ENCODE measurements around the gene SAMM50. TPM values are rescaled to one million over a fixed set of nuclear protein-coding genes. Genes with fewer than 3 reads are reported as not detected.

SAMM50 gene
- total RNA-seq, 1 experiment from 2014 or later: 47.6 TPM

DNA sequence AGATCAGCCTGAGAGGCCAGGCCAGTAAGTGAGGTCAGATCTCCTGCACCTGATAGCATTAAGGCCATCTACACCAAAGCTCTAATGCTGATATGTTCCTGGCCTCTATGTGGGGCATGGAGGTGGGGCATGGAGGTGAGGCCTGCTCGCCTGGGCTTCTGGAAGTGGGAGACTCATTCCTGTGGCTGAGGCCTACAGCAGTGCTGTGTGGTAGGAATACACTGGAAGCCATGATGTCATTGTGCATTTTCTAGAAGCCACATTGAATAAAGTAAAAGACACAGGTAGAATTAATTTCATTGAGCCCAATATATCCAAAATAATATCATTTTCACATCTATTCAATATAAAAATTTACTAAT, 28.9 kb upstream of the SAMM50 start:
- H3K4me3 ChIP-seq (ENCODE audit: insufficient read depth, low read depth, low read length): no peak overlapping the region

DNA sequence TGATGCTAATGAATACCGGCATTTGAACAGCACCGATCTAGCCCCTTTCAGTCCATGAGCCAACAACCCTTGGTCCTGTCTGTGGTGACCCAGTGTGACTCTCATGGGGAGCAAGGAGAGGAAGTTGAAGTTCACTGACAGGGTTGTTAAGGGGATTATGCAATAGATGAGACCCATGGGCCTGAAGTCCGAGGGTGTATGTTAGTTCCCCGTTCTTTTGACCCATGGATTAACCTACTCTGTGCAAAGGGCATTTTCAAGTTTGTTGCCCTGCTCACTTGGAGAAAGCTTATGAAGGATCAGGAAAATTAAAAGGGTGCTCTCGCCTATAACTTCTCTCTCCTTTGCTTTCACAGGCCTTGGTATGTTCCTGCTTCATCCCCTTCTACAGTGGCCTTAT, 26.8 kb upstream of the SAMM50 start:
- peaks cover 23% of the 10 kb centered on the region for H3K36me3 ChIP-seq (replicated peaks; ENCODE audit: control insufficient read depth, insufficient read depth, low read length)
- H3K27me3 ChIP-seq (ENCODE audit: control insufficient read depth, insufficient read depth, low read length): no peaks in the 10 kb centered on the region
- H3K4me3 ChIP-seq (ENCODE audit: insufficient read depth, low read depth, low read length): no peak overlapping the region
- DNase-seq: no peak

More for the DNA sequence above, 28.9 kb upstream of the SAMM50 start:
- peaks cover 10% of the 10 kb centered on the region for H3K36me3 ChIP-seq (replicated peaks; ENCODE audit: control insufficient read depth, insufficient read depth, low read length)
- DNase-seq: no peak
- no peaks in the 10 kb centered on the region for H3K27me3 ChIP-seq (ENCODE audit: control insufficient read depth, insufficient read depth, low read length)

DNA sequence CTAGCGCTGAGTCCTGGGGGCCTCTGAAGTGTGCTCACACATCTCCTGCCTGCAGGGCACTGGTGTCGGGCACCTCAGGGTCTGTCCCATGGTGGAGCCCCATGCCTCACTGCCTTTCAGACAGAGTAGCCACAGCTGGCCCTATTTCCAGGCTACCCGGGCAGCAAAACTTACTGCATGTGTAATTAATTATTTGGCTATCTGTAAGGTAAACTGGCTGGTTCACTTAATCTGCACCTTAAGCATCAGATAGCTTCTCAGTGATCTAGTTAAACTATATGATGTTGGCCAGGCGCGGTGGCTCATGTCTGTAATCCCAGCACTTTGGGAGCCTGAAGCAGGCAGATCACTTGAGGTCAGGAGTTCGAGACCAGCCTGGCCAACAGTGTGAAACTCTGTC, 26.3 kb upstream of the SAMM50 start:
- DNase-seq: no peak
- H3K27me3 ChIP-seq (ENCODE audit: control insufficient read depth, insufficient read depth, low read length): no peaks in the 10 kb centered on the region
- H3K4me3 ChIP-seq (ENCODE audit: insufficient read depth, low read depth, low read length): no peak overlapping the region
- H3K36me3 ChIP-seq (replicated peaks; ENCODE audit: control insufficient read depth, insufficient read depth, low read length): peaks cover 23% of the 10 kb centered on the region

DNA sequence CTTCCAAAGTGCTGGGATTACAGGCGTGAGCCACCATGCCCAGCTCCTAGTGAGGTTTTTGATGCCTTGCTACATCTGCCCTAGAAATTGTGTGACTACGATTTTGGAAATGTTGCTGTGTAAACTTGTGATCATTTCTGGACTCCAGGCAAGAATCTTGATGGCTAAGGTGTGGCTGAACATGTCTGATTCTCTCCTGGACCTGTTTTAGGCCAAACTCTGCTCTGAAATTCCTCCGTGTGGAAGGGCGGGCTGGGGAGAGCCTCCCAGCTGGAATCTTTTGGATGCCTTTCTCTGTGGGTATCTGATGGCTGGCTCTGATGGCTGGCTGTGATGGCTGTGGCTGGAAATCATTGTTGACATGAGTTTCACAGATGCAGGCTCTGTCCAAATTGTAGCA, 23.5 kb upstream of the SAMM50 start:
- no peak for DNase-seq
- peaks cover 27% of the 10 kb centered on the region for H3K36me3 ChIP-seq (replicated peaks; ENCODE audit: control insufficient read depth, insufficient read depth, low read length)
- no peaks in the 10 kb centered on the region for H3K27me3 ChIP-seq (ENCODE audit: control insufficient read depth, insufficient read depth, low read length)
- H3K4me3 ChIP-seq (ENCODE audit: insufficient read depth, low read depth, low read length): no peak overlapping the region

DNA sequence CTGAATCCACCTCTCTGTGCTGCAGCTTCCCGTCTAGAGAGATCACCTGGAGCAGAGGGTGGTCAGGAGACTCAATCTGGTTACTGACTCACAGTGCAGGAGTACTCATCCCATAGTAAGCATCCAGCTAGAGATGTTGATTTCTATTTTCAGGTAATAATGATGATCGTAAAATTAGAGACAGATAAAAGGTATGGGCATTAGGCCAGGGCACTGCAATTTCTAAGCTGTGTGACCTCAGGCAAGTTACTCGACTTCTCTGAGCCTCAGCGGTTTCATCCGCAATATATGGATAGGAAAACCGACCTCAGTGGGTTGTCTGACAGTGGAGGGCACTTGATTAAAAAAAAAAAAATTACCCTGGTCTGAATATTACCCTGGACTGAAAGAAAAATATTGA, 13.8 kb upstream of the SAMM50 start:
- H3K36me3 ChIP-seq (replicated peaks; ENCODE audit: control insufficient read depth, insufficient read depth, low read length): peaks cover 36% of the 10 kb centered on the region
- H3K27me3 ChIP-seq (ENCODE audit: control insufficient read depth, insufficient read depth, low read length): no peaks in the 10 kb centered on the region
- no peak overlapping the region for H3K4me3 ChIP-seq (ENCODE audit: insufficient read depth, low read depth, low read length)
- DNase-seq: no peak

DNA sequence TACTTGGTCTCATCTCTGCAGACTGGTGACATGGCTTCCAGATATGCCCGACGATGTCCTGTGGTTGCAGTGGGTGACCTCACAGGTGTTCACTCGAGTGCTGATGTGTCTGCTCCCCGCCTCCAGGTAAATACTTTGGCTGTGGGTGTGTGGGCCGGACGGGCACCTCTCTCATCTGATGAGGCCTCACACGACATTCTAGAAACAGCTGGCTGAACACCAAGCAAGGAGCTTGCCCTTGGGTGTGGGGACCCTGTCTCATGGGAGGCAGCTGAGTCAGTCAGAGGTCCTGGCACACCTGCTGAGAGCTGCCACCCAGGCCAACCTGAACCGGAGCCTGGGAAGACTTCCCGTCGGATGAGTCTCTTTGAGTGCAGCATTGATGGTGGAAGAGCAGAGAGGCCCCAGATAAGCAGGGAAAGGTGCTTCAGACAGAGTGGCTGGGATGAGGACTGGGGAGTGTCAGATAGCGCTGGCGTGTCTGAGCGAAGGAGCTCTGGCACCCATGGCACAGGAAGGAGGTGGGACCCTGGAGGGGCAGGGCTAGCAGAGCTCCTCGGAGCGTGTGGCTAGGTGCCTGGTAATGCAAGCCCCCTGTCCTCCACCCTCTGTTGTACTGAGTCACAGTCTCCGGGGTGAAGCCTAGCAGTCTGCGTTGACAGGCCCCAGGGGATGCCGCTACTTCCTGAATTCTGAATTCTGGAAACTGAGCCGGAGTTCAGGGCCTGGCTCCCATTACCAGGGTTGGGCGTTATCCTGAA, 10.4 kb upstream of the SAMM50 start:
- peaks cover 19% of the 10 kb centered on the region for H3K36me3 ChIP-seq (replicated peaks; ENCODE audit: control insufficient read depth, insufficient read depth, low read length)
- no peak for DNase-seq
- no peak overlapping the region for H3K4me3 ChIP-seq (ENCODE audit: insufficient read depth, low read depth, low read length)
- H3K27me3 ChIP-seq (ENCODE audit: control insufficient read depth, insufficient read depth, low read length): no peaks in the 10 kb centered on the region

DNA sequence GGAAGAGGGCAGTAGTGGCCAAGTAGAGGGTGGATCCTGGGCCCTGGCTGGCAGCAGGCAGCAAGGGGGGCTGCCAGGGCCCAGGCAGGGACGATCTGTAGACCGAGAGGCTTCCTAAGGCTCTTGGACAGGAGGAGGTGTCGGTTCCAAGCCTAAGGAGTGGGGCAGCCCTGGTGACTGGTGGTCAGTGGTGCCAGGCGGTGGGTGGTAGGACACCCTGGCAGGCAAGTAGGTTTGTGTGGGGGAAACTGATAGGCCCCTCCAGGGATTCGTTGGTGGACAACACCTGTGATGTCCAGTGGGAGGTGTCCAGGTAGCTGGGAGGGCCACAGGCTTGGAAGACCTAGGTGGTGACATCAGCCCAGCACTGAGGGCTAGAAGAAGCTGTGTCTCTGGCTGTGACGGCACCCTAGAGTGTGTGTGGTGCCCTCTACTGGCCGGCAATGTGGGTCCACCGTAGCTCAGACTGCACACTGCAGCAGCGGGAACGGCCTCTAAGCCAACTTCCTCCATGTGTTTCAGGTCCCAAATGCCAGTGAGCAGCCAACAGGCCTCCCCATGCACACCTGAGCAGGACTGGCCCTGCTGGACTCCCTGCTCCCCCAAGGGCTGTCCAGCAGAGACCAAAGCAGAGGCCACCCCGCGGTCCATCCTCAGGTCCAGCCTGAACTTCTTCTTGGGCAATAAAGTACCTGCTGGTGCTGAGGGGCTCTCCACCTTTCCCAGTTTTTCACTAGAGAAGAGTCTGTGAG, 9.4 kb upstream of the SAMM50 start:
- peaks cover 14% of the 10 kb centered on the region for H3K36me3 ChIP-seq (replicated peaks; ENCODE audit: control insufficient read depth, insufficient read depth, low read length)
- H3K4me3 ChIP-seq (ENCODE audit: insufficient read depth, low read depth, low read length): no peak overlapping the region
- DNase-seq: peak; percentile 89
- H3K27me3 ChIP-seq (ENCODE audit: control insufficient read depth, insufficient read depth, low read length): no peaks in the 10 kb centered on the region

DNA sequence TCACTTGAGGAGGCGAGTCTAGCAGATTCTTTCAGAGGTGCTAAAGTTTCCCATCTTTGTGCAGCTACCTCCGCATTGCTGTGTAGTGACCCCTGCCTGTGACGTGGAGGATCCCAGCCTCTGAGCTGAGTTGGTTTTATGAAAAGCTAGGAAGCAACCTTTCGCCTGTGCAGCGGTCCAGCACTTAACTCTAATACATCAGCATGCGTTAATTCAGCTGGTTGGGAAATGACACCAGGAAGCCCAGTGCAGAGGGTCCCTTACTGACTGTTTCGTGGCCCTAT, 8.9 kb upstream of the SAMM50 start:
- Histone ChIP-seq H3K4me3 (ENCODE audit: insufficient read depth, low read depth, low read length) (no peak overlapping the region), H3K27me3 (ENCODE audit: control insufficient read depth, insufficient read depth, low read length) (no peaks in the 10 kb centered on the region), H3K36me3 (replicated peaks; ENCODE audit: control insufficient read depth, insufficient read depth, low read length) (peaks cover 12% of the 10 kb centered on the region)
- peak; percentile 49 for DNase-seq

DNA sequence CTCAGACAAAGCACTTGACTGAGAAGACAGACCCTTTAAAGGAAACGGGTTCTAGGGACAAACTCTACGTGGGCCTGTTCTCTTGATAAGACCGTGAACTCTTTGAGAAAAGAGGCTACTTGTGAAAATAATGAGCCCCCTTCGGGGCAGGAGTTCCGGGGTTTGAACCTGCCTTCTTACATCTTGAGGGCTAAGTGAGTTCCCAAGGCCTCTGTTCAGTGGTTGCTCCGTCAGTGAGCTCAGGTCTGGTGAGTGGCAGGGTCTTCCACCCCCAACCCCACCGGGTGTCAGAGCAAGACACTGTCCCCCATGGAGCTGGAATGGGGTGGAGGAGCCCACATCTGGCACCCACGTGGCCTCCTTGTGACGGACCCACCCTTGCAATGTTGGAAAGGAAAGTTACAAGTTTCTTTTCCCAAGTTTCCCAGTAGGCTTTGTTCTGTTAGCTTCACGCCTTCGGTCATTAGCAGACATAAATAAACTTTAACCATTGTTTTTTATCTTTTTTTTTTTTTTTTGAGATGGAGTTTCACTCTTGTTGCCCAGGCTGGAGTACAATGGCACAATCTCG, 6.3 kb upstream of the SAMM50 start:
- DNase-seq: no peak
- H3K36me3 ChIP-seq (replicated peaks; ENCODE audit: control insufficient read depth, insufficient read depth, low read length): peaks cover 5% of the 10 kb centered on the region
- no peak overlapping the region for H3K4me3 ChIP-seq (ENCODE audit: insufficient read depth, low read depth, low read length)
- no peaks in the 10 kb centered on the region for H3K27me3 ChIP-seq (ENCODE audit: control insufficient read depth, insufficient read depth, low read length)

DNA sequence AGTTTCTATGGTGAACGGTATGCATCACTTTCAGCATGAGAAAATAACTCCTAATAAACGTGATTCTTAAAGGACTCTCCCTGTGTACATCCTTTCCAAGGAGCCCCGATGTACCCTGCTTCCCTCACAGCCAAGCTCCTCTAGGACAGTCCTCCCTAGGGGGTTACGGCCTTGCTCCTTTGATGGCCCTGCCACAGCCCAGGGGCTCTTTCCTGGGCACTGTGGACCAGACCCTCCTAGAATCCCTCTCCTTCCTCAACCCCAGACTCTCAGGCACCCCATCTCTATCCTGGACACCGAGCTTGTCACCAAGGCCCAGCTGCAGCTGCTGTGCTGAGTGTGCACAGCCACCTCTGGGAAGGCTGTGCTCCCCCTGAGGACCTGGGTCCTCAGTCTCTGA, 3.9 kb upstream of the SAMM50 start:
- no peak for DNase-seq
- Histone ChIP-seq H3K27me3 (ENCODE audit: control insufficient read depth, insufficient read depth, low read length) (no peaks in the 10 kb centered on the region), H3K4me3 (ENCODE audit: insufficient read depth, low read depth, low read length) (no peak overlapping the region), H3K36me3 (replicated peaks; ENCODE audit: control insufficient read depth, insufficient read depth, low read length) (no peaks in the 10 kb centered on the region; the same call in 1 of the 2 replicates)

DNA sequence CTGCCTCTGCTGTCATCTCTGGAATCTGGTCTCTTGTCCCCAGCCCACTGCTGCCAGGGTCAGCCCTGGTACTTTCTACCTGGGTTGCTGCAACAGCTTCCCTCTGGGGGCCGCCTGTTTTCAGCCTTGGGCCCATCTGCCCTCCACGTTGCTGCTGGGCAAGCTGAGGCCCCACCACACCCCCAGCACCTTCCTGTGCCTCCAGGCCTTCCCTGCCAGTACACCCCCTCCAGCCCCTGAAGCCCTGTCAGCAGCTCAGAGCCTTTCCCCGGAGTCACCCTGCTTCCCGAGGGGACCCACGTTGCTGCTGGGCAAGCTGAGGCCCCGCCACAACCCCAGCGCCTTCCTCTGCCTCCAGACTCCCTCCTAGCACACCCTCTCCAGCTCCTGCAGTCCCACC, 3.3 kb upstream of the SAMM50 start:
- no peak for DNase-seq
- H3K36me3 ChIP-seq (replicated peaks; ENCODE audit: control insufficient read depth, insufficient read depth, low read length): no peaks in the 10 kb centered on the region; the same call in 1 of the 2 replicates
- no peak overlapping the region for H3K4me3 ChIP-seq (ENCODE audit: insufficient read depth, low read depth, low read length)
- no peaks in the 10 kb centered on the region for H3K27me3 ChIP-seq (ENCODE audit: control insufficient read depth, insufficient read depth, low read length)

DNA sequence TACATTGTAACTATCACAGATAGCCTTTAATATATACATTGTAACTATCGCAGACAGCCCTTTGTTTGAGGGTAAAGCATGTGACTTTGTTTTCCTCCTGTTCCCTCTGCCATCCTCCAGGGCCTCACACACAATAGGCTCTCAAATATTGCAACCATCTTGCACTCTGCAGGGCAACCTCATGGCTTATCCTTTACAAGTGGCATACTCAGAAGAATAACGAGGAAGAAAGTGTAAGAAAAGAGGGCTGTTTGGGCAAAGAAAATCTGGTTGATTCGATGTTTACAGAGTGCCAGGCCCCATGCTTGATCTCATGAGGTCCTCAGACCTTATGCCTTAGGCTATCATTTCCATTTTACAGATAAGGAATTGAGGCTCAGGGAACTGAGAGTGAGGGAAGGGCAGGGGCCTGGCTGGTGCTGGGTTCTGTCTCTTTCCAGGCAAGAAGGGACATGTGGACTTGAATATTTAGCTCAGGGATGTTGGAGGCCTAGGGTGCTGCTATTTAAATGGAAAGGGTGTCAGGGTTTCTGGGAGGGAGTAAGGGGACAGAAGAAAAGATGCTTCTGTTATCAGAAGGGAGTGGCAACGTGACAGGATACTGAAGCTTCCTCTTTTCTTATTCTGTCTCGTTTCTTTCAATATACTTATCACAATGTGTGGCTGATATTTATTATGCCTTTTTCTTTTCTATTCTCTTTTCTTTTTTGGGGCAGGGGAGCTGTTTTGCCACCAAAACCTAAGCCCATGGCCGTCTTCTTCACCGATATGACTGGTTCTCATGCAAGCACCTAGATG, 1.1 kb upstream of the SAMM50 start:
- Histone ChIP-seq H3K36me3 (replicated peaks; ENCODE audit: control insufficient read depth, insufficient read depth, low read length) (no peaks in the 10 kb centered on the region), H3K27me3 (ENCODE audit: control insufficient read depth, insufficient read depth, low read length) (no peaks in the 10 kb centered on the region), H3K4me3 (ENCODE audit: insufficient read depth, low read depth, low read length) (peak overlapping the region; percentile 95)
- DNase-seq: no peak

DNA sequence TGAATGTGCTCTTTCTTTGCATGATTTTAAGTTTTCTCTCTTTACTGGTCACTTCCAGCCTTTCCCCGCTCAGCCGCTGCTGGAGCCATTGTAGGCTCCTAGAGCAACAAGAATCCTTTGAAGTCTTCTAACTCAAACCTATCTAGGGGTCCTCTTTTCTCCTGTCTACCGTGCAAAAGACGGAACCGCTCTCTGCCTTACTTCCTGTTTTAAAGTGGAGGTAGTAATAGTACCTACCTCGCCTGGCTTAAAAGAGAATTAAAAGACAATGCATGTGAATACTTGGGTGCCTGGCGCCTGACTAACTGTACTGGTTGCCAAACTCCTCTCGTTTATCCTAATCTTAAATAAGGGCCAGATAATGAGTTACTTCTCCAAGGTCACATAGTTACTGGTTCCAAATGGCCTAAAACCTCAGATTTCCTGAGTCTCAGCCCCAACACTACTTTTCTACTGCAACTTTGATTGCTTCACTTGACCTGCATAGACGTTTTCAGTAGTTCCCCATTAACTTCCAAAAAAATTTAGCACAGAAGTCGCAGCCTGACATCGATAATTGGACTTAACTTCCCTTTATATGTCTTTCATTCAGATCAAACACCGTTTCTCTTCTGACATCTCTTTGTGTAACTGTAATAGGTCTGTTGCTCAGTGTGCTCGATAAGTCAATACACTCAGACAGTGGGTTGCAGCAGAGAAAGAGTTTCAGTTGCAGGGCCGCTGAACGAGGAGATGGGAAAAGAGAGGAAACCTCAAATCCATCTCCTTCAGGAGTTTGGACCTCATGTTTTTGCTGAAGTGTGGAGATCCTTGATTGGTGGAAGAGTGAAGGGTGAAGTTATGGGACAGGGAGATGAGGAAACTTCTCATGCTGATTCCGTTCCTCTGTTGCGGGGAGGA, 891 bp downstream of the SAMM50 start:
- DNase-seq: no peak
- H3K36me3 ChIP-seq (replicated peaks; ENCODE audit: control insufficient read depth, insufficient read depth, low read length): no peaks in the 10 kb centered on the region; the same call in 1 of the 2 replicates
- H3K4me3 ChIP-seq (ENCODE audit: insufficient read depth, low read depth, low read length): peak overlapping the region; percentile 95
- H3K27me3 ChIP-seq (ENCODE audit: control insufficient read depth, insufficient read depth, low read length): no peaks in the 10 kb centered on the region
